IMR-90 (cell line): ENCODE data around the gene C3. TPM values are rescaled to one million over a fixed set of nuclear protein-coding genes. Genes with fewer than 3 reads are reported as not detected.

Source experiments
- ATAC-seq: fragments of 200-7000 bp; cut with Tn5 transposase; 2 replicates; pipeline ENCODE4 v1.9.1; 2020; ENCODE audit warnings: low read depth, mild to moderate bottlenecking, moderate library complexity
- BruUV-seq: library from RNA; stranded (reverse); fragments of 400-500 nt; replicated peaks from 2 replicates; lab custom pipeline; 2021; lab: Mats Ljungman, UMichigan
- CTCF ChIA-PET: fragments of 300-600 bp; formaldehyde crosslinking; extraction: SDS; loops from one replicate; lab custom pipeline; 2021; ENCODE audit warnings: antibody characterized with exemption; lab: Yijun Ruan, JAX
- POLR2A ChIA-PET: fragments of 300-600 bp; sonication (Branson Sonifier 250); formaldehyde crosslinking; loops from one replicate; lab custom pipeline; 2022; ENCODE audit warnings: antibody characterized with exemption; ENCODE audit not compliant: unreplicated experiment; lab: Charles Lee
- DNase-seq: peaks from one replicate; pipeline ENCODE4 v3.0.0; 2013
- H2AFZ ChIP-seq: replicated peaks from 2 replicates; pipeline ENCODE3; 2013; ENCODE audit warnings: low read length, mild to moderate bottlenecking; ENCODE audit not compliant: poor library complexity
- H2AK5ac ChIP-seq: 2 replicates; pipeline ENCODE4 v1.6.1; 2013; ENCODE audit warnings: low read depth, low read length, inconsistent platforms
- H2AK9ac ChIP-seq: replicated peaks from 2 replicates; pipeline ENCODE3; 2013; ENCODE audit warnings: mild to moderate bottlenecking, low read depth, low read length, moderate library complexity; ENCODE audit not compliant: poor library complexity
- H2BK120ac ChIP-seq: 2 replicates; pipeline ENCODE4 v1.6.1; 2013; ENCODE audit warnings: low read depth, low read length, inconsistent platforms
- H2BK15ac ChIP-seq: 3 replicates; pipeline ENCODE4 v1.6.1; 2013; ENCODE audit warnings: low read depth, low read length, inconsistent platforms
- H2BK20ac ChIP-seq: 2 replicates; pipeline ENCODE4 v1.6.1; 2013; ENCODE audit warnings: low read depth, mild to moderate bottlenecking, inconsistent platforms, low read length, moderate library complexity
- H2BK5ac ChIP-seq: 2 replicates; pipeline ENCODE4 v1.6.1; 2013; ENCODE audit warnings: mild to moderate bottlenecking, low read depth, low read length, inconsistent platforms; ENCODE audit not compliant: poor library complexity, severe bottlenecking
- H3K14ac ChIP-seq: replicated peaks from 2 replicates; pipeline ENCODE4 v1.6.1; 2013; ENCODE audit warnings: low read depth, low read length, inconsistent platforms
- H3K18ac ChIP-seq: 2 replicates; pipeline ENCODE4 v1.6.1; 2013; ENCODE audit warnings: low read depth, low read length, control low read depth
- H3K23ac ChIP-seq: 2 replicates; pipeline ENCODE4 v1.6.1; 2013; ENCODE audit warnings: low read depth, low read length, inconsistent platforms
- H3K27ac ChIP-seq: 2 replicates; pipeline ENCODE4 v1.5.1; 2013; ENCODE audit warnings: mild to moderate bottlenecking, control low read depth, low read length; ENCODE audit not compliant: insufficient read depth
- H3K27me3 ChIP-seq: 2 replicates; pipeline ENCODE4 v1.6.1; 2013; ENCODE audit warnings: low read length; ENCODE audit not compliant: control insufficient read depth, insufficient read depth
- H3K36me3 ChIP-seq: 2 replicates; pipeline ENCODE4 v1.6.1; 2013; ENCODE audit warnings: low read length, mixed read lengths; ENCODE audit not compliant: control insufficient read depth, insufficient read depth
- H3K4ac ChIP-seq: 2 replicates; pipeline ENCODE4 v1.6.1; 2013; ENCODE audit warnings: low read depth, low read length, inconsistent platforms
- H3K4me1 ChIP-seq: 2 replicates; pipeline ENCODE4 v1.6.1; 2013; ENCODE audit warnings: low read length, mixed read lengths; ENCODE audit not compliant: control insufficient read depth, insufficient read depth
- H3K4me2 ChIP-seq: 2 replicates; pipeline ENCODE4 v1.6.1; 2013; ENCODE audit warnings: low read depth, mild to moderate bottlenecking, control low read depth, low read length, moderate library complexity
- H3K4me3 ChIP-seq: 2 replicates; pipeline ENCODE4 v1.5.1; 2013; ENCODE audit warnings: low read depth, mild to moderate bottlenecking, control low read depth, low read length, moderate library complexity; ENCODE audit not compliant: insufficient read depth
- H3K56ac ChIP-seq: 2 replicates; pipeline ENCODE4 v1.6.1; 2013; ENCODE audit warnings: low read length, inconsistent platforms; ENCODE audit not compliant: insufficient read depth; ENCODE audit errors: extremely low read depth
- H3K79me1 ChIP-seq, 2 experiments: 2 replicates each; pipeline ENCODE4 v1.6.1; 2013; ENCODE audit warnings: low read length in 2 of 2, inconsistent platforms in 1 of 2, low read depth in 1 of 2
- H3K9ac ChIP-seq: 2 replicates; pipeline ENCODE4 v1.6.1; 2013; ENCODE audit warnings: low read depth, low read length, control low read depth
- H3K9me1 ChIP-seq: 2 replicates; pipeline ENCODE4 v1.6.1; 2013; ENCODE audit warnings: low read length, inconsistent platforms; ENCODE audit not compliant: insufficient read depth
- H3K9me3 ChIP-seq: 2 replicates; pipeline ENCODE4 v1.6.1; 2013; ENCODE audit warnings: low read length; ENCODE audit not compliant: control insufficient read depth, insufficient read depth
- H4K20me1 ChIP-seq: 2 replicates; pipeline ENCODE4 v1.6.1; 2013; ENCODE audit warnings: low read length, inconsistent platforms; ENCODE audit not compliant: insufficient read depth
- H4K5ac ChIP-seq: 2 replicates; pipeline ENCODE4 v1.6.1; 2013; ENCODE audit warnings: mild to moderate bottlenecking, low read depth, low read length, control low read depth
- H4K8ac ChIP-seq, 2 experiments: 2 replicates each; pipeline ENCODE4 v1.6.1; 2013; ENCODE audit warnings: low read depth in 2 of 2, low read length in 2 of 2, control low read depth in 1 of 2, inconsistent platforms in 1 of 2
- H4K91ac ChIP-seq: 2 replicates; pipeline ENCODE4 v1.6.1; 2013; ENCODE audit warnings: low read depth, low read length, inconsistent platforms; ENCODE audit not compliant: insufficient read depth
- BHLHE40 ChIP-seq: fragments of 150-350 bp; IDR thresholded peaks from 2 replicates; pipeline ENCODE4 v1.6.1; 2016; ENCODE audit warnings: mild to moderate bottlenecking, low read depth, low read length
- CEBPB ChIP-seq: IDR thresholded peaks from 2 replicates; pipeline ENCODE4 v1.6.1; 2012; ENCODE audit warnings: low read depth, low read length, improper control_type of control experiment
- FOS ChIP-seq: fragments of 150-350 bp; IDR thresholded peaks from 2 replicates; pipeline ENCODE4 v1.6.1; 2016; ENCODE audit warnings: low read depth, low read length
- MAFK ChIP-seq: IDR thresholded peaks from 2 replicates; pipeline ENCODE4 v1.6.1; 2012; ENCODE audit warnings: low read depth, low read length, improper control_type of control experiment
- MXI1 ChIP-seq: IDR thresholded peaks from 2 replicates; pipeline ENCODE4 v1.6.1; 2012; ENCODE audit warnings: low read depth, mild to moderate bottlenecking, low read length, moderate library complexity, borderline replicate concordance
- POLR2A ChIP-seq: IDR thresholded peaks from 2 replicates; pipeline ENCODE4 v1.6.1; 2012; ENCODE audit warnings: mild to moderate bottlenecking, low read depth, low read length
- RCOR1 ChIP-seq: IDR thresholded peaks from 2 replicates; pipeline ENCODE4 v1.6.1; 2012; ENCODE audit warnings: mild to moderate bottlenecking, low read length, improper control_type of control experiment; ENCODE audit not compliant: insufficient replicate concordance
- RFX5 ChIP-seq: IDR thresholded peaks from 2 replicates; pipeline ENCODE4 v1.8.0; 2012; ENCODE audit warnings: low read depth, mild to moderate bottlenecking, low read length, moderate library complexity
- WGBS, 2 experiments: methylation state at CpG; one replicate each; pipeline versions ENCODE4 v1.1.5 to v1.1.7; 2013; ENCODE audit warnings: missing lambda C conversion rate in 2 of 2; ENCODE audit not compliant: insufficient read length in 1 of 2; ENCODE audit errors: extremely low coverage in 2 of 2; 5-methylcytosine and 5-hydroxymethylcytosine counted together
- dilution Hi-C: fragments of 300-500 bp; cut with HindIII; formaldehyde crosslinking; loops from one replicate; pipeline ENCODE4 v1.14.3; 2018; ENCODE audit warnings: low sequenced_read_pairs; ENCODE audit not compliant: unreplicated experiment
- in situ Hi-C: fragments of 300-500 bp; cut with MboI; formaldehyde crosslinking; loops from 3 replicates; pipeline ENCODE4 v1.14.3; 2019; ENCODE audit warnings: low sequenced_read_pairs, inconsistent platforms, mixed read lengths
- intact Hi-C: fragments of 100-400 bp; cut with micrococcal nuclease; formaldehyde crosslinking; loops from 2 replicates; pipeline ENCODE4 v1.10.0; 2022
- polyA plus RNA-seq, 3 experiments: library from polyadenylated mRNA; depleted of rRNA; stranded (reverse); fragments of >200 nt; gene quantifications; 2 replicates each; pipeline ENCODE4 v1.2.3, GENCODE V29; 2012; ENCODE audit warnings: low replicate concordance in 1 of 3
- total RNA-seq: library from RNA; depleted of rRNA; stranded (reverse); fragments of >200 nt; gene quantifications from 2 replicates; pipeline ENCODE4 v1.2.3, GENCODE V29; 2012
- TF ChIP-seq, protein P1 (sequence below): conservative IDR thresholded peaks from 2 replicates; pipeline ENCODE4 v1.5.1; 2012; ENCODE audit warnings: mild to moderate bottlenecking, low read depth, low read length, improper control_type of control experiment

Gene C3
- total and polyA plus RNA-seq, 2 of the 4 experiments (the other 2 are of a cell fraction): 0.36 TPM; not detected in 1

- Histone ChIP-seq H4K5ac (no peak overlapping the region), H2BK20ac (no peak overlapping the region), H3K9ac (no peak overlapping the region), H2BK120ac (no peak overlapping the region), H3K18ac (no peak overlapping the region), H3K4me3 (no peak overlapping the region), H2BK5ac (no peak overlapping the region), H2BK15ac (no peak overlapping the region), H2AK5ac (no peak overlapping the region), H4K20me1 (no peaks in the 10 kb centered on the region), H4K8ac (no peak overlapping the region), H3K4ac (no peak overlapping the region), H3K36me3 (no peaks in the 10 kb centered on the region), H3K79me1 (no peaks in the 10 kb centered on the region), H2AFZ (no peak overlapping the region), H3K27ac (no peak overlapping the region), H3K9me1 (no peaks in the 10 kb centered on the region), H3K14ac (no peak overlapping the region), H3K56ac (no peak overlapping the region), H4K91ac (no peak overlapping the region), H3K9me3 (peaks cover 7% of the 10 kb centered on the region), H2AK9ac (no peak overlapping the region), H3K27me3 (no peaks in the 10 kb centered on the region), H3K4me2 (no peak overlapping the region), H3K23ac (no peak overlapping the region), H3K4me1 (no peaks in the 10 kb centered on the region)
- ChIA-PET POLR2A (interaction anchor here (0.6 kb wide), 1 partner anchor 9 kb away, joined by 3 read pairs; no protein-coding TSS in a partner anchor), CTCF (no interaction called here)
- WGBS, 2 experiments: 50% methylated on average over 1 of the region's 6 CpGs; no CpG with 5 or more reads in 1 of the 2 experiments
- ATAC-seq (no peak), DNase-seq (no peak)
- no TSS peak for BruUV-seq
- dilution Hi-C loops: no loop called here
- in situ Hi-C loops: no loop called here
- TF ChIP-seq RCOR1 (no peak), POLR2A (no peak), RFX5 (no peak), CEBPB (no peak), BHLHE40 (no peak), FOS (no peak), MXI1 (no peak), MAFK (no peak)
- TF ChIP-seq, protein P1, sequence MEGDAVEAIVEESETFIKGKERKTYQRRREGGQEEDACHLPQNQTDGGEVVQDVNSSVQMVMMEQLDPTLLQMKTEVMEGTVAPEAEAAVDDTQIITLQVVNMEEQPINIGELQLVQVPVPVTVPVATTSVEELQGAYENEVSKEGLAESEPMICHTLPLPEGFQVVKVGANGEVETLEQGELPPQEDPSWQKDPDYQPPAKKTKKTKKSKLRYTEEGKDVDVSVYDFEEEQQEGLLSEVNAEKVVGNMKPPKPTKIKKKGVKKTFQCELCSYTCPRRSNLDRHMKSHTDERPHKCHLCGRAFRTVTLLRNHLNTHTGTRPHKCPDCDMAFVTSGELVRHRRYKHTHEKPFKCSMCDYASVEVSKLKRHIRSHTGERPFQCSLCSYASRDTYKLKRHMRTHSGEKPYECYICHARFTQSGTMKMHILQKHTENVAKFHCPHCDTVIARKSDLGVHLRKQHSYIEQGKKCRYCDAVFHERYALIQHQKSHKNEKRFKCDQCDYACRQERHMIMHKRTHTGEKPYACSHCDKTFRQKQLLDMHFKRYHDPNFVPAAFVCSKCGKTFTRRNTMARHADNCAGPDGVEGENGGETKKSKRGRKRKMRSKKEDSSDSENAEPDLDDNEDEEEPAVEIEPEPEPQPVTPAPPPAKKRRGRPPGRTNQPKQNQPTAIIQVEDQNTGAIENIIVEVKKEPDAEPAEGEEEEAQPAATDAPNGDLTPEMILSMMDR: no peak
- intact Hi-C loops: no loop called here
Observed at GRCh38 chr19:6672693-6673290, 47.7 kb downstream of the C3 start.
